Tibial nerve (tissue), 4 donors: Measurements from ENCODE around the gene BCOR.

Experiments
- CTCF ChIP-seq, 5 experiments: fragments of 200-600 bp in 3 of 5; fragments of 450-650 bp in 2 of 5; sonication (generic) in 3 of 5; IDR thresholded peaks; one replicate each; pipeline ENCODE4 v1.5.1; 2016 to 2019; ENCODE audit warnings: antibody characterized with exemption in 5 of 5, mild to moderate bottlenecking in 3 of 5, moderate library complexity in 2 of 5
- EP300 ChIP-seq, 2 donors: sonication (generic); formaldehyde crosslinking; IDR thresholded peaks; one replicate each; pipeline ENCODE4 v1.6.1; 2017; ENCODE audit warnings: antibody characterized with exemption in 2 of 2, mild to moderate bottlenecking in 1 of 2
- POLR2A ChIP-seq, 2 donors: fragments of 450-650 bp; IDR thresholded peaks; one replicate each; pipeline ENCODE4 v1.6.1; 2017; ENCODE audit warnings: antibody characterized with exemption in 2 of 2, mild to moderate bottlenecking in 2 of 2, moderate library complexity in 2 of 2

DNA sequence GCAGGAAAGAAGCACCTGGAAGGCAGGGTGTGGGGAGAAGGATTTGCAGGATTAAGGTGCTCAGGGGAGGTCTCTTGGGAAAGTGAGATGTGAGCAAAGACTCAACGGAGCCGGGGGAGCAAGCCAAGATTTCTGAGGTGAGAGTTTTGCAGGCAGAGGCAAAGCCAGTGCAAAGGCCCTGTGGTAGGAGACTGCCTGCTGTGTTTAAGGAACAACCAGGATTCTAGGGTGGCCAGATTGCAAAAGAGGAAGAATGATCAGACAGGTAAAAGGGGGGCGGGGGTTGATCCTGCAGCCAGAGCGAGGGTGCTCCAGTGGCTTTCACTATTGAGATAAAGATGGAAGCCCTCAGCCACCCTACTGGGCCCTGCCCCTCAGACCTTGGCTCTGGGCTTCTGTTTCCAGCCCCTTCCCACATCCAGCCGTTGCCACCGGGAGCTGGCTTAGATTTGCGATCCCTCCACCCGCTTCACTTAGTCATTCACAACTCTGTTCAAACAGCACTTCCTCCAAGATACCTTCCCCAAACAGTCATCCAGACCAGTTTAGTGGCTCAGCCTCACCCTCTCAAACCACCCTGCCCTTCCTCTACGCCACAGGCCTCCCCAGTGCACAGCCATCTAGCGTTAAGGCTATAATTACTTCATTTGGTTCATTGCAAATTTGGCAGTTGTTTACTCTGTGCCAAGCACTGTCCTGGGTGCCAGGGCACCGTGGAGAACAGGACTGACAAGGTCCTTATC lies 23.3 kb upstream of the BCOR start:
- no peak for TF ChIP-seq CTCF (IDR thresholded peaks at IDR 0.05)
- TF ChIP-seq POLR2A (IDR thresholded peaks at IDR 0.05): no peak
- TF ChIP-seq EP300 (IDR thresholded peaks at IDR 0.05): no peak
